HCT116 (cell line): ENCODE data around the gene PIEZO2. TPM values are rescaled to one million over a fixed set of nuclear protein-coding genes. Genes with fewer than 3 reads are reported as not detected.

Experiments used
- ATAC-seq: fragments of 200-7000 bp; cut with Tn5 transposase; 2 replicates; pipeline ENCODE4 v1.9.1; 2020; ENCODE audit warnings: mild to moderate bottlenecking, moderate library complexity
- BruUV-seq: library from RNA; stranded (reverse); fragments of 400-500 nt; replicated peaks from 2 replicates; lab custom pipeline; 2021; lab: Mats Ljungman, UMichigan
- CTCF ChIA-PET: fragments of 300-600 bp; sonication (Branson Sonifier 250); formaldehyde crosslinking; loops from one replicate; lab custom pipeline; 2021; ENCODE audit warnings: antibody characterized with exemption; lab: Charles Lee
- POLR2A ChIA-PET: fragments of 300-600, 350-600 bp; sonication (Branson Sonifier 250); formaldehyde crosslinking; loops from one replicate; lab custom pipeline; 2021; ENCODE audit warnings: antibody characterized with exemption; lab: Charles Lee
- RAD21 ChIA-PET, 2 experiments: fragments of 300-600 bp; sonication (Branson Sonifier 250); formaldehyde crosslinking; loops; one replicate each; lab custom pipeline; 2023; ENCODE audit warnings: low total read pairs in 2 of 2; ENCODE audit not compliant: uncharacterized antibody in 2 of 2, unreplicated experiment in 2 of 2, low non-redundant PET in 1 of 2; lab: Charles Lee
- DNase-seq: peaks from one replicate; pipeline ENCODE4 v3.0.0-alpha.2; 2010; ENCODE audit warnings: low read depth, low spot score
- H2AFZ ChIP-seq: fragments of 200-600 bp; shearing (Covaris generic), sonication (generic); 2 replicates; pipeline ENCODE4 v1.6.1; 2017; ENCODE audit warnings: low read depth, mixed run types, mixed read lengths, antibody characterized with exemption, low read length; ENCODE audit not compliant: poor library complexity, severe bottlenecking
- H3K27ac ChIP-seq: 2 replicates; pipeline ENCODE4 v1.5.1; 2012; ENCODE audit warnings: low read depth, low read length
- H3K27me3 ChIP-seq: fragments of 200-600 bp; sonication (generic); 2 replicates; pipeline ENCODE4 v1.6.1; 2016; ENCODE audit warnings: mixed run types, low read length, mixed read lengths; ENCODE audit not compliant: insufficient read depth
- H3K36me3 ChIP-seq, 2 experiments: fragments of 200-500 bp in 1 of 2; fragments of 200-600 bp in 1 of 2; sonication (Bioruptor generic) in 1 of 2; sonication (generic) in 1 of 2; 2 replicates each; pipeline versions ENCODE4 v1.5.1 to v1.6.1; 2014 to 2016; ENCODE audit warnings: low read length in 2 of 2, inconsistent platforms in 1 of 2, mixed read lengths in 1 of 2, mixed run types in 1 of 2; ENCODE audit not compliant: insufficient read depth in 2 of 2, control insufficient read depth in 1 of 2
- H3K4me1 ChIP-seq, 2 experiments: fragments of 200-600 bp in 1 of 2; sonication (generic) in 1 of 2; 2 replicates each; pipeline versions ENCODE4 v1.5.1 to v1.6.1; 2012 to 2017; ENCODE audit warnings: low read length in 2 of 2, inconsistent platforms in 1 of 2, mild to moderate bottlenecking in 1 of 2, mixed read lengths in 1 of 2, mixed run types in 1 of 2, moderate library complexity in 1 of 2; ENCODE audit not compliant: insufficient read depth in 2 of 2, control insufficient read depth in 1 of 2
- H3K4me2 ChIP-seq: fragments of 200-600 bp; sonication (generic); 2 replicates; pipeline ENCODE4 v1.6.1; 2017; ENCODE audit warnings: mixed run types, low read length, mixed read lengths
- H3K4me3 ChIP-seq, 2 experiments: fragments of 200-600 bp in 1 of 2; sonication (generic) in 1 of 2; replicated peaks in 1 of 2; 2 replicates each; pipeline ENCODE4 v1.5.1; 2011 to 2016; ENCODE audit warnings: low read length in 2 of 2, control low read depth in 1 of 2, low read depth in 1 of 2, mild to moderate bottlenecking in 1 of 2, mixed read lengths in 1 of 2, mixed run types in 1 of 2
- H3K79me2 ChIP-seq: fragments of 200-600 bp; sonication (generic); 2 replicates; pipeline ENCODE4 v1.6.1; 2017; ENCODE audit warnings: mild to moderate bottlenecking, mixed run types, low read length, moderate library complexity, mixed read lengths; ENCODE audit not compliant: insufficient read depth
- H3K9ac ChIP-seq: fragments of 200-600 bp; sonication (generic); 2 replicates; pipeline ENCODE4 v1.6.1; 2016; ENCODE audit warnings: low read length, mixed read lengths
- H3K9me2 ChIP-seq: fragments of 200-600 bp; sonication (generic), shearing (Covaris generic); 2 replicates; pipeline ENCODE4 v1.6.1; 2017; ENCODE audit warnings: mixed run types, mild to moderate bottlenecking, moderate library complexity; ENCODE audit not compliant: insufficient read depth
- H3K9me3 ChIP-seq, 2 experiments: fragments of 200-500 bp in 1 of 2; fragments of 200-600 bp in 1 of 2; sonication (Bioruptor generic) in 1 of 2; sonication (generic) in 1 of 2; 2 replicates each; pipeline ENCODE4 v1.6.1; 2014 to 2017; ENCODE audit warnings: low read length in 2 of 2, mixed read lengths in 2 of 2, inconsistent platforms in 1 of 2, low read depth in 1 of 2, mild to moderate bottlenecking in 1 of 2, mixed run types in 1 of 2, moderate library complexity in 1 of 2; ENCODE audit not compliant: control insufficient read depth in 1 of 2, insufficient read depth in 1 of 2
- H4K20me1 ChIP-seq: fragments of 200-600 bp; sonication (generic), shearing (Covaris generic); 2 replicates; pipeline ENCODE4 v1.6.1; 2017; ENCODE audit warnings: mixed run types, mild to moderate bottlenecking, moderate library complexity; ENCODE audit not compliant: insufficient read depth
- CEBPB ChIP-seq: IDR thresholded peaks from 2 replicates; pipeline ENCODE4 v1.6.1; 2012; ENCODE audit warnings: low read depth
- EZH2phosphoT487 ChIP-seq: fragments of 200-600 bp; IDR thresholded peaks from 2 replicates; pipeline ENCODE4 v1.6.1; 2018; ENCODE audit warnings: antibody characterized with exemption, borderline replicate concordance
- FOSL1 ChIP-seq: IDR thresholded peaks from 2 replicates; pipeline ENCODE4 v1.6.1; 2012; ENCODE audit warnings: low read depth
- JUND ChIP-seq: IDR thresholded peaks from 2 replicates; pipeline ENCODE4 v1.6.1; 2012
- MAX ChIP-seq: IDR thresholded peaks from 2 replicates; pipeline ENCODE4 v1.6.1; 2012
- POLR2A ChIP-seq: IDR thresholded peaks from 2 replicates; pipeline ENCODE4 v1.7.0; 2011; ENCODE audit warnings: borderline replicate concordance; ENCODE audit not compliant: insufficient read depth, insufficient read length; ENCODE audit errors: extremely low read depth
- RAD21 ChIP-seq: IDR thresholded peaks from 2 replicates; pipeline ENCODE4 v1.6.1; 2012; ENCODE audit warnings: low read depth, mild to moderate bottlenecking
- TCF7L2 ChIP-seq: IDR thresholded peaks from 2 replicates; pipeline ENCODE4 v1.7.0; 2011; ENCODE audit warnings: borderline replicate concordance, inconsistent platforms; ENCODE audit not compliant: insufficient read depth, insufficient read length; ENCODE audit errors: extremely low read depth
- ZNF274 ChIP-seq: fragments of 200-500 bp; sonication (Bioruptor generic); IDR thresholded peaks from 2 replicates; pipeline ENCODE4 v1.6.1; 2014; ENCODE audit warnings: mild to moderate bottlenecking, low read depth, low read length, inconsistent platforms
- intact Hi-C: fragments of 100-400 bp; cut with micrococcal nuclease; formaldehyde crosslinking; loops from 2 replicates; pipeline ENCODE4 v1.10.0; 2022
- total RNA-seq: library from RNA; stranded (reverse); gene quantifications from one replicate; pipeline ENCODE4 v1.2.1, GENCODE V29; 2021; ENCODE audit not compliant: unreplicated experiment
- TF ChIP-seq, protein P1 (sequence below): IDR thresholded peaks from 2 replicates; pipeline ENCODE4 v1.6.1; 2012
- TF ChIP-seq, protein P2 (sequence below), 3 experiments: fragments of 200-600 bp in 1 of 3; sonication (generic) in 1 of 3; IDR thresholded peaks in 2 of 3; conservative IDR thresholded peaks in 1 of 3; 2 replicates each; pipeline ENCODE4 v1.5.1; 2012 to 2017; ENCODE audit warnings: low read depth in 2 of 3, low read length in 2 of 3, antibody characterized with exemption in 1 of 3, borderline replicate concordance in 1 of 3, control low read depth in 1 of 3, mild to moderate bottlenecking in 1 of 3, mixed read lengths in 1 of 3, mixed run types in 1 of 3, moderate library complexity in 1 of 3; ENCODE audit not compliant: insufficient read depth in 1 of 3

Gene PIEZO2
- total RNA-seq, 1 experiment from 2014 or later, result 0.34 TPM

DNA sequence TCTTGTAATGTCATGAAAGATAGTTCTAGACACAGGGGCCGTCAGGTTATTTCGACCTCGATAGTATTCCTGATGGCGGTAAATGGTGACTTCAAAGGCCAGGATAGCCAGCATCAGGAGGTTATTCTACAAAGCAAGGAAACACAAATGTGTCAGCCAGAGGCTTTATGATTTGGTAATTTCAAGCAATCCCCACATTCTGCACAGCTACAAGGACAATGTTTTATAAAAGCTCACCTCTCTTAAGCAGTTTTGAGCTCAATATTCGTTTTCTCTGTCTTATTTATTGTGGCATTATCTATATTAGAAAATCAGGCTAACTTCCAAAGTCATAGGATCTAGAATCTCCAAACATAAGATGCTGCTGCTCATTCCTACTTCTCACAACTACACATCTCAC, 388.4 kb downstream of the PIEZO2 start:
- Histone ChIP-seq H2AFZ (no peak overlapping the region), H3K79me2 (no peaks in the 10 kb centered on the region), H3K4me3 (no peak overlapping the region), H3K36me3 (no peaks in the 10 kb centered on the region), H3K9ac (no peak overlapping the region), H3K9me2 (no peaks in the 10 kb centered on the region), H4K20me1 (no peaks in the 10 kb centered on the region), H3K4me2 (no peak overlapping the region), H3K27me3 (peaks cover 10% of the 10 kb centered on the region), H3K9me3 (no peaks in the 10 kb centered on the region), H3K27ac (no peak overlapping the region), H3K4me1 (no peaks in the 10 kb centered on the region)
- BruUV-seq, result no TSS peak
- DNase-seq (no peak), ATAC-seq (no peak)
- POLR2A ChIA-PET, result no interaction called here
- TF ChIP-seq, protein P1, sequence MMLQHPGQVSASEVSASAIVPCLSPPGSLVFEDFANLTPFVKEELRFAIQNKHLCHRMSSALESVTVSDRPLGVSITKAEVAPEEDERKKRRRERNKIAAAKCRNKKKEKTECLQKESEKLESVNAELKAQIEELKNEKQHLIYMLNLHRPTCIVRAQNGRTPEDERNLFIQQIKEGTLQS, result no peak
- no peak for TF ChIP-seq TCF7L2
- CTCF ChIA-PET, result no interaction called here
- RAD21 ChIA-PET, result no interaction called here
- intact Hi-C loops, result no loop called here

- no peaks in the 10 kb centered on the region for H3K9me3 ChIP-seq
- H3K36me3 ChIP-seq, result no peaks in the 10 kb centered on the region
- no peak for ATAC-seq
- POLR2A ChIA-PET, result no interaction called here
- no peak overlapping the region for H3K4me2 ChIP-seq
- no TSS peak for BruUV-seq
- no peaks in the 10 kb centered on the region for H3K4me1 ChIP-seq
- peaks cover 15% of the 10 kb centered on the region; the same call in 1 of the 2 replicates for H3K27me3 ChIP-seq
- no peak for DNase-seq
- H2AFZ ChIP-seq, result no peak overlapping the region
- intact Hi-C loops, result no loop called here
- H4K20me1 ChIP-seq, result no peaks in the 10 kb centered on the region
- no peak overlapping the region for H3K9ac ChIP-seq
- CTCF ChIA-PET, result no interaction called here
- no peak overlapping the region for H3K4me3 ChIP-seq
- RAD21 ChIA-PET, result no interaction called here
- no peaks in the 10 kb centered on the region for H3K9me2 ChIP-seq
- H3K79me2 ChIP-seq, result no peaks in the 10 kb centered on the region
- TF ChIP-seq FOSL1 (no peak), ZNF274 (no peak), JUND (no peak), RAD21 (no peak), POLR2A (no peak), CEBPB (no peak), EZH2phosphoT487 (no peak), MAX (no peak)
- TF ChIP-seq, protein P2, sequence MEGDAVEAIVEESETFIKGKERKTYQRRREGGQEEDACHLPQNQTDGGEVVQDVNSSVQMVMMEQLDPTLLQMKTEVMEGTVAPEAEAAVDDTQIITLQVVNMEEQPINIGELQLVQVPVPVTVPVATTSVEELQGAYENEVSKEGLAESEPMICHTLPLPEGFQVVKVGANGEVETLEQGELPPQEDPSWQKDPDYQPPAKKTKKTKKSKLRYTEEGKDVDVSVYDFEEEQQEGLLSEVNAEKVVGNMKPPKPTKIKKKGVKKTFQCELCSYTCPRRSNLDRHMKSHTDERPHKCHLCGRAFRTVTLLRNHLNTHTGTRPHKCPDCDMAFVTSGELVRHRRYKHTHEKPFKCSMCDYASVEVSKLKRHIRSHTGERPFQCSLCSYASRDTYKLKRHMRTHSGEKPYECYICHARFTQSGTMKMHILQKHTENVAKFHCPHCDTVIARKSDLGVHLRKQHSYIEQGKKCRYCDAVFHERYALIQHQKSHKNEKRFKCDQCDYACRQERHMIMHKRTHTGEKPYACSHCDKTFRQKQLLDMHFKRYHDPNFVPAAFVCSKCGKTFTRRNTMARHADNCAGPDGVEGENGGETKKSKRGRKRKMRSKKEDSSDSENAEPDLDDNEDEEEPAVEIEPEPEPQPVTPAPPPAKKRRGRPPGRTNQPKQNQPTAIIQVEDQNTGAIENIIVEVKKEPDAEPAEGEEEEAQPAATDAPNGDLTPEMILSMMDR (IDR thresholded peaks at IDR 0.05 in 2 of 3, conservative IDR thresholded peaks at IDR 0.05 in 1 of 3; ENCODE audit: borderline replicate concordance in 1 of 3, insufficient read depth in 1 of 3, low read depth in 2 of 3, low read length in 2 of 3), result no peak
- no peak overlapping the region for H3K27ac ChIP-seq
Measured at GRCh38 chr18:10759241-10759640, 390.1 kb downstream of the PIEZO2 start.
